NB4 (cell line): ENCODE data around the gene GALNT11.

Source experiments
- DNase-seq: peaks from one replicate; pipeline ENCODE4 v3.0.0; 2010; ENCODE audit warnings: low read depth
- H3K4me3 ChIP-seq: one replicate; pipeline ENCODE4 v1.5.1; 2011; ENCODE audit warnings: mild to moderate bottlenecking, low read depth, low read length, moderate library complexity
- CTCF ChIP-seq: IDR thresholded peaks from one replicate; pipeline ENCODE4 v1.5.1; 2012; ENCODE audit warnings: low read depth, low read length
- MAX ChIP-seq: IDR thresholded peaks from 2 replicates; pipeline ENCODE4 v1.6.1; 2011; ENCODE audit warnings: low read depth, low read length
- MYC ChIP-seq: IDR thresholded peaks from 2 replicates; pipeline ENCODE4 v1.6.1; 2011; ENCODE audit warnings: low read depth, low read length
- POLR2A ChIP-seq: IDR thresholded peaks from 2 replicates; pipeline ENCODE4 v1.6.1; 2011; ENCODE audit warnings: mild to moderate bottlenecking; ENCODE audit not compliant: insufficient read length; ENCODE audit errors: extremely low read depth

GALNT11 gene

GRCh38 chr7:152127229-152127628 lies 101.8 kb downstream of the GALNT11 start:
- DNase-seq: no peak
- TF ChIP-seq MYC (no peak), POLR2A (no peak)
- H3K4me3 ChIP-seq: no peak overlapping the region

GRCh38 chr7:152128252-152128651 lies 102.8 kb downstream of the GALNT11 start:
- no peak overlapping the region for H3K4me3 ChIP-seq
- TF ChIP-seq MYC: no peak
- TF ChIP-seq CTCF: no peak
- no peak for TF ChIP-seq MAX
- TF ChIP-seq POLR2A: no peak
- no peak for DNase-seq

GRCh38 chr7:152128741-152129461 lies 103.4 kb downstream of the GALNT11 start:
- H3K4me3 ChIP-seq: no peak overlapping the region
- no peak for TF ChIP-seq MAX
- no peak for TF ChIP-seq POLR2A
- no peak for TF ChIP-seq MYC
- no peak for TF ChIP-seq CTCF
- no peak for DNase-seq

- TF ChIP-seq MYC (no peak), MAX (no peak), POLR2A (no peak), CTCF (no peak)
- H3K4me3 ChIP-seq: no peak overlapping the region
- DNase-seq: no peak
Measured at GRCh38 chr7:152129682-152130081, 104.2 kb downstream of the GALNT11 start.

- TF ChIP-seq MYC (no peak), MAX (no peak), CTCF (no peak), POLR2A (no peak)
- no peak overlapping the region for H3K4me3 ChIP-seq
- DNase-seq: no peak
Measured at GRCh38 chr7:152130658-152131590, 105.5 kb downstream of the GALNT11 start.

- TF ChIP-seq MYC (no peak), POLR2A (no peak), MAX (no peak), CTCF (no peak)
- no peak overlapping the region for H3K4me3 ChIP-seq
- no peak for DNase-seq
Measured at GRCh38 chr7:152131981-152132494, 106.6 kb downstream of the GALNT11 start.
